MM.1S (cell line): ENCODE results near the gene BMS1.

Source experiments
- EZH2 ChIP-seq: fragments of 300-600 bp; sonication (generic); optimal IDR thresholded peaks from 2 replicates; pipeline ENCODE3; 2017; ENCODE audit warnings: low read depth, mild to moderate bottlenecking, antibody characterized with exemption, low read length, mixed read lengths
- TF ChIP-seq, protein P1 (sequence below): fragments of 300-600 bp; sonication (generic); IDR thresholded peaks from 2 replicates; pipeline ENCODE4 v1.5.1; 2016; ENCODE audit warnings: antibody characterized with exemption, low read length, mixed read lengths

- TF ChIP-seq, protein P1, sequence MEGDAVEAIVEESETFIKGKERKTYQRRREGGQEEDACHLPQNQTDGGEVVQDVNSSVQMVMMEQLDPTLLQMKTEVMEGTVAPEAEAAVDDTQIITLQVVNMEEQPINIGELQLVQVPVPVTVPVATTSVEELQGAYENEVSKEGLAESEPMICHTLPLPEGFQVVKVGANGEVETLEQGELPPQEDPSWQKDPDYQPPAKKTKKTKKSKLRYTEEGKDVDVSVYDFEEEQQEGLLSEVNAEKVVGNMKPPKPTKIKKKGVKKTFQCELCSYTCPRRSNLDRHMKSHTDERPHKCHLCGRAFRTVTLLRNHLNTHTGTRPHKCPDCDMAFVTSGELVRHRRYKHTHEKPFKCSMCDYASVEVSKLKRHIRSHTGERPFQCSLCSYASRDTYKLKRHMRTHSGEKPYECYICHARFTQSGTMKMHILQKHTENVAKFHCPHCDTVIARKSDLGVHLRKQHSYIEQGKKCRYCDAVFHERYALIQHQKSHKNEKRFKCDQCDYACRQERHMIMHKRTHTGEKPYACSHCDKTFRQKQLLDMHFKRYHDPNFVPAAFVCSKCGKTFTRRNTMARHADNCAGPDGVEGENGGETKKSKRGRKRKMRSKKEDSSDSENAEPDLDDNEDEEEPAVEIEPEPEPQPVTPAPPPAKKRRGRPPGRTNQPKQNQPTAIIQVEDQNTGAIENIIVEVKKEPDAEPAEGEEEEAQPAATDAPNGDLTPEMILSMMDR, result no peak
- no peak for TF ChIP-seq EZH2
Measured at GRCh38 chr10:42809676-42810075, 27.1 kb downstream of the BMS1 start.
